Islet precursor cell (in vitro differentiated cells): ENCODE results near the gene CARD14.

Experiments used
- DNase-seq: peaks from one replicate; pipeline ENCODE4 v3.0.0-alpha.2; 2018

Gene CARD14

DNA sequence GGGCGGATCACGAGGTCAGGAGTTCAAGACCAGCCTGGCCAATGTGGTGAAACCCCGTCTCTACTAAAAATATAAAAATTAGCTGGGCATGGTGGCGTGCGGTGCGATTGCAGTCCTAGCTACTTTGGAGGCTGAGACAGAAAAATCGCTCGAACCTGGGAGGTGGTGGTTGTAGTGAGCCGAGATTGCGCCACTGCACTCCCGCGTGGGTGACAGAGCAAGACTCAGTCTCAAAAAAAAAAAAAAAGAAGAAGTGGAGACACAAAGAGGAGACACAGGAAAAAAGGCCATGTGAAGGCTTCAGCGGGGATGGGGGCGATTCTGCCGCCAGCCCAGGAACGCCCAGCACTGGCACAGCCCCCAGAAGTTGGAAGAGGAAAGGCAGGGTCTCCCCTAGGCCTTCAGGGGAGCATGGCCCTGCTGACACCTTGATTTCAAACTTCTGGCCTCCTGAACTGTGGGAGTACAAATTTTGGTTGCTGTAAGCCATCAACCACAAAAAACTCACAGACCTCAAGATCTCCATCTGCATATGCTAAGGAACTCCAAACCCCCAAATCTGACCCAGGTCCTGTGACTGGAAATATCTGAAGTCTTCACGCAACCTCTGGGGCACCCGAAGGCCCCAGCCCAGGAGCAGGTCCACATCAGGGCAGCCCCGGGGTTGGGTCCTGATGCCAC lies 43.3 kb downstream of the CARD14 start:
- DNase-seq = no peak

DNA sequence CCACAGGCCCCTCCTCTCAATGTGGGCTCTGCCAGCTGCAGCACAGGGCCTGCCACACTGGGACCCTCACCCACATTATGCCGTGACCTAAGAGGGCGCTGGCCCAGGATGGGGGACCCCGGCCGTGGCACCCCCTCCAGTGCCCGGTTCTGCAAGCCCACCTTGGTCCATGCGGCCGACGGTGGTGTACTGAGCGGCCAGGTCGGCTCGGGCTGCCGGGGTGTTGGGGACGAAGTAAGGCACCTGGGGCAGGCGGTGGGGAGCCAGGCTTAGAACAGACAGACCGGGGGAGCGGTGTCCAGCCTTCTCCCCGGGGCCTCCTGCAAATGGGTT lies 43.8 kb downstream of the CARD14 start:
- no peak for DNase-seq

DNA sequence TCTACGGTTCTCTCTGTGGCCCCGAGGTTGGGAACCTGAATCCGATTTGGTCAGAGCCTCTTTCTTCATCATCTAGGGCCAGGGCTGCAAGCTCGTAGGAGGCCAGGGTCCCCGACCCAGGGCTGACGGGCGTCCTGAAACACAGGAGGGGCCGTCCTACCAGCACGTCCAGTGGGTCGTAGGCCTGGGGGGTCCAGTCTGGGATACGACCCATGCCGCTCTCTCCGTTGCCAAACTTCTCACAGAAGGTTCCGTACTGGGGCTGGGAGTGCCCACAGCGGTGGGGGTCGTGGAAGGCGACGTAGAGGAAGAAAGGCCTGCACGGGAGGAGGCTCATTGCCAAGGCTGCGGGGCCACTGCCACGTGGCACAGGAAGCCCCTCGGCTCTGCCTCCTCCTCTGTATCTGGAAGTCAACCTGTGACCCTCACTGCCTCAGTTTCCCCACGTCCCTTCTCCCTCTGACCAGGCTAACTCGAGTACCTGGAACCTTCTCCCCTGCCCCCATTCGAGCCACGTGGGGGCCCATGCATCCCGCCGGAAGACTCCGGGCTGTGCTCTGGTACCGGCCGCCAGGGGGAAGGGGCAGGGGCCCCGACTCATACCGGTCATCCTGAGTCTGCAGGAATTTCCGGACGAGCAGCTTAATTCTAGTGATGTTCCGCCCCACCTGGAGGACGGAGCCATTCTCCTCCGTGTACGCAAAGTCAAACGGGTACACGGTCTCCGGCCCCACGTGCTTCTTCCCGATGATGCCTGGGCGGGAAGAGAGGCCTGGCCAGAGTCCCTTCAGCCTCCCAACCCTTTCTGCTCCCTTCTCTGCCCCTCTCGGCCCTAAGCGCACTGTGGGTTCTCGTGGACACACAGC lies 44.4 kb downstream of the CARD14 start:
- DNase-seq = no peak

DNA sequence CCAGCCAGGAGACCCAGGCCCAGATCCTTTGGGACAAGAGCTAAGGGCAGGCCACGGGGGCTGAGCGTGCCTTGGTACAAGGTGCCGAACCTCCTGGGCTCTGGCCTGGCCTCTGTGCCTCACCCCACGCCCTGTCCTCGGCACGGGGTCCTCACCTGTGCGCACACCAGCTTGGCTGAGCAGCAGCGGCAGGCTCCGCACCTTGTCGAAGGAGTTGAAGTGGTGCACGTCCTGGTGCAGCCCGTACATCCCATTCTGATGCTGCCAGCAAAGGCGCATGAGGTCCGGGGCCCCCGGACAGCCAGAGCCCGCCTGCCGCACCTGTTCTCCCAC lies 45.0 kb downstream of the CARD14 start:
- DNase-seq = no peak

DNA sequence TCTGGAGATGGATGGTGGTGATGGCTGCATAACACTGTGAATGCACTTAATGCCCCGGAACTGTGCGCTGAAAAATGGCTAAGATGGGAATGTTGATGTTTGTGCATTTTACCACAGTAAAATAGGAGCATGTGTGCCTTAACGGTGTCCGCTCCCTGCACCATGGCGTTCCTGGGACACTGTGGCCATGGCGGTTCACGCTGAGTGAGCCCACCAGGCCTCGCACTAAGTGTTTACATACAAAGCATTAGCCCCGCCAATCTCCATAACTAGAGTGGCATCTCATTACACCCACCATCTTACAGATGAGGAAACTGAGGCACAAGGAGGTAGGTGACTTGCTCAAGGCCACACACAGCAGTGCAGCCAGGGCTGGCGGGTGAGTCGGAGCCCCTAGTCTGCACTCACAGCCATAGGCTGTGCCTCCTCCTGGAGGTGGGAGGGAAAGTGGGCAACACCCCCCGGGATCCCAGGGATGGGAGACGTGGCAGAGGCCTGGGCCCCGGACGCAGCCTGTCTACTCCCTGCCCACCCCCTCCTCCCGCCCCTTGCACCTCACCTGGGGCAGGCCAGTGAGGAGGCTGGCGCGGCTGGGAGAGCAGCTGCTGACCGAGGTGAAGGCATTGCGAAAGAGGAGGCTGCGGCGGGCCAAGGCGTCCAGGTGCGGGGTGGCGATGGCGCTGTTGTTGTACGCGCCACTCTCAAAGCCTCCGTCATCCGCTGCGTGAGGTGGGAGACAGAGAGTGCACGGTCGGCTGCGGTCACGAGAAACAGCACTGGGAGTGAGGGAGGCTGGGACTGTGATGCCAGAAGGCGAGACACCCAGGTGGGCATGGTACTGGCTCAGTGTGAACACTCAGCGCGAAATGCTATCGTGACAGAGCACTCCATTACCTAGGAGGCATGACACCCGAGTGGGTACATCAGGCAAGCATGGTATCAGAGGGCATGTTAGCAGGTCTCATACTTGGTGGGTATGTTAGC lies 46.9 kb downstream of the CARD14 start:
- no peak for DNase-seq

DNA sequence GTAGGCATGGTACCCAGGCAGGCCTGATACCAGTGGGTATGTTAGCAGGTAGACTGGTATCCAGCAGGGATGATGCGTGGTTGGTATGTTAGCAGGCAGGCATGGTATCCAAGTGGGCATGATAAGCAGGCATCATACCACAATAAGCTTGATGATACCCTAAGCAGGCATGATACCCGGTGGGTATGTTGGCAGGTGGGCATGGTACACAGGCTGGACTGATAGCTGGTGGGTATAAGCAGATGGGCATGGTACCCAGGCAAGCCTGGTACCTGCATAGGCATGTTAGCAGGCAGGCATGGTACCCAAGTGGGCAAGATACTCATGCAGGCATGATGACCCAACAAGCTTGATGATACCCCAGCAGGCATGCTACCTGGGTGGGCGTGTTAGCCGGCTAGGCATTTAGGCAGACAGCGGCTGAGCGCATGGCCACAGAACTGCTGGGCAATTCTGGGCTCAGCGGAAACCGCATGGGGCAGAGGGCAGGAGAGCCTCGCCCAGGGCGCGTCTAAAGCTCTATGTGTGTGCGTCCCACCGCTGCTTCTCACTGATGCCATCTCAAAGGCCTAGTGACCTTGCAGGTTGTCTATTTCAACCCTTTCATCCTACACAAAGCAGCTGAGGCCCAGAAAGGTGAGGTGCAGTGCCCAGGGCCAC lies 48.0 kb downstream of the CARD14 start:
- no peak for DNase-seq

DNA sequence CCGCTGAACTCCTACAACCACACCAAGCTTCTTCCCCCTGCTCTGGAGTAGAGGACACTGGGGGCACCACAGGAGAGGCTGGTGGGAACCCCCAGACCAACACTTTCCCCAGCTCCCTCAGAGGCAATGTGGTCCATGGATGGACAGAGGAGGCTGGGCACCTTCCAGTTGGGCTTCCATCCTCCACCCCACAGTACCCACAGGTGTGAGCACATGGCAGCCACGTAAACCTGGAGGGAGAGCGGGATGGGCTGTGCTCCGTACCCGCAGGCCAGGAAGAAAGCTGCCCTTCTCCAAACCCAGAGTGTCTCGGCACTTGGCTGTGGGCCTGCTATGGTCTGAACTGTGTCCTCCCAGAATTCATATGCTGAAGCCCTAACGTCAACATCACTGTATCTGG lies 48.6 kb downstream of the CARD14 start:
- no peak for DNase-seq

DNA sequence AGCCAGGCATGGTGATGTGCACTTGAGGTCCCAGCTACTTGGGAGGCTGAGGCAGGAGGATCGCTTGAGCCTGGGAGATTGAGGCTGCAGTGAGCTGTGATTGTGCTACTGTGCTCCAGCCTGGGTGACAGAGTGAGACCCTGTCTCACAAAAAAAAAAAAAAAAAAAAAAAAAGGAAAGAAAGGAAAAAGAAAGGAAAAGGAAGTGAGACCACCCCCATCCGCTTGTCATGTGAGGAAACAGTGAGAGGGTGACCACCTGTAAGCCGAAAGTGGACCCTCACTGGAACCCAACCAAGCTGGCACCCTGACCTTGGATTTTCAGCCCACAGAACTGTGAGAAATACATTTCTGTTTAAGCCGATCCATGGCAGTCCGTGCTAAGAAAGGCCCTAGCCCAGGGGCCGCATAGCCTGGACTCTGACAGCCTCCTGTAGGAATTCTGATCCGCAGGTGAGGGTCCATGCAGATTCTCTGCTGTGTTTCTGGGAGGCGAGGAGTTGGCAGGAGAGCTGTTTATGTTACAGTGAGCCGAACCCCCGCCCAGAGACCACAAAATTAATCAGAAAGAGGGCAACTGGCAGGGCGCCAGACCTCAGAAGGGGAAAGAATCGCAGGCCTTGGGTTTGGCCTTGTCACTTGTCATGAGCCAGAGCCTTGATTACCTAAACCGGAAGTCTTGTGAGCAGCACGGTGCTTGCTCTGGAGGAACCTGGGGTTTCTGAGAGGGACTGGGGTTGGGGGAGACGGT lies 49.4 kb downstream of the CARD14 start:
- no peak for DNase-seq

DNA sequence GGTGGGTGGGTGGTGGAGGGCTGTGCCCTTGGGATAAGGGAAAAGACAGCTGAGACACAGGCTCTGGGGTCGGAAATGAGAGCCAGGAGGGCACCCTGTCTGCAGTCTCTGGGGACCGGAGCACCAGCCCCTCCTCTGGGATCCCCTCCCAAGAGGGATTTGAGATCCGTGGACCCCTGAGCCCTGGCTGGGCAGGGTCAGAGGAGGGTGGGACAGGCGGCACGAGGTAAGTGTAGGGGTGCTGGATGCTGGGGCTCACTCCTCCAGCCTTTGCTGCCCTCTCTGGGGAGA lies 49.9 kb downstream of the CARD14 start:
- no peak for DNase-seq

DNA sequence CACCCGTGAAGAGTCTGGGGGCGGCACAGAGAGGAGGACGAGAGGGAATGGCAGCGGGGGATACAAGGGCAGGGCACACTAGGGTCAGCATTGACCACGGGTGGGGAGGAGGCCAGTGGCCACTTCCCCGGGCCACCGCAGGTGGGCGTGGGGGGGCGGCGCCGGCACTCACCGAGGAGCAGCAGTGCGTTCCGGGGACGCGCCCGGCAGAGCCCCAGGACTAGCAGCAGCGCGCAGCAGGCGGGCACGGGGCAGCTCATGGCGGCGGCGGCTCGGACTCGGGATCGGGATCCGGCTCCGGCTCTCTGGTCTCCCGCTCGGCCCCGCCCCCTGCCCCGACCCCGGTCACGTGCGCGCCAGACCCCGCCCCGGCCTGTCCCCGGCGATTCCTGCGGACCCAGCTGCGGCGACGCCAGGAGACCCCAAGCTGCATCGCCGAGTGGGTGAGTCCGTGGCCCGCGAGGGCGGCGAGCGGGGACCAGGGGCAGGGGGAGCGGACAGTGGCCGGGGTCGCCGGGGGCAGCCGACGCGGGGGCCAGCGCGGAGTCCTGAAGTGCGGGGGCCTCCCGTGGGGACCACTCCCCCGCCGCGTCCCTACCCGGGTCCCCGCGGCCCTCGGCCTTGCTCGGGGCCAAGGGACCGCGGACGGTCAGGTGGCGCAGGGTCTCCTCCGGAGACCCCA lies 50.4 kb downstream of the CARD14 start, which contains the start of the genes SGSH and SLC26A11:
SGSH (minus strand) TSS at position 280 of the 682 bp plus-strand sequence; CDS start at position 260, 20 bp downstream.
SLC26A11 (plus strand) TSS at position 374 of the 682 bp plus-strand sequence. CDS start 1,134 bp downstream, outside the sequence.
- DNase-seq = peak; percentile 94

DNA sequence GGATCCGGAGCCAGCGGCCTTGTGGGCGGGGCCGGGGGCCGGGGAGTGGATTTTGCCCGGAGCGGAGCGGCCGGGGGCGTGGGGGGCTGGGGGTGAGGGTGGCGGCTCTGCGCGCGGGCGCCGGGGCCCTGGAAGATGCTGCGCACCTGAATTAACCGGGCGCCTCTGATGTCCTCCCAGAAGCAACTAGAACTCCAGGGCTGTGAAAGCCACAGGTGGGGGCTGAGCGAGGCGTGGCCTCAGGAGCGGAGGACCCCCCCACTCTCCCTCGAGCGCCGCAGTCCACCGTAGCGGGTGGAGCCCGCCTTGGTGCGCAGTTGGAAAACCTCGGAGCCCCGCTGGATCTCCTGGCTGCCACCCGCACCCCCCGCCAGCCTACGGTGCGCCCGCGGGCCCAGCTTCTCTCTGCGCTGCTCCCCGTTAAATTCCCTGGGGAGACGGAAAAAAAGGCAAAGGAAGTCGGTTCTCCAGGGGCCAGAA lies 50.9 kb downstream of the CARD14 start:
- DNase-seq = no peak

DNA sequence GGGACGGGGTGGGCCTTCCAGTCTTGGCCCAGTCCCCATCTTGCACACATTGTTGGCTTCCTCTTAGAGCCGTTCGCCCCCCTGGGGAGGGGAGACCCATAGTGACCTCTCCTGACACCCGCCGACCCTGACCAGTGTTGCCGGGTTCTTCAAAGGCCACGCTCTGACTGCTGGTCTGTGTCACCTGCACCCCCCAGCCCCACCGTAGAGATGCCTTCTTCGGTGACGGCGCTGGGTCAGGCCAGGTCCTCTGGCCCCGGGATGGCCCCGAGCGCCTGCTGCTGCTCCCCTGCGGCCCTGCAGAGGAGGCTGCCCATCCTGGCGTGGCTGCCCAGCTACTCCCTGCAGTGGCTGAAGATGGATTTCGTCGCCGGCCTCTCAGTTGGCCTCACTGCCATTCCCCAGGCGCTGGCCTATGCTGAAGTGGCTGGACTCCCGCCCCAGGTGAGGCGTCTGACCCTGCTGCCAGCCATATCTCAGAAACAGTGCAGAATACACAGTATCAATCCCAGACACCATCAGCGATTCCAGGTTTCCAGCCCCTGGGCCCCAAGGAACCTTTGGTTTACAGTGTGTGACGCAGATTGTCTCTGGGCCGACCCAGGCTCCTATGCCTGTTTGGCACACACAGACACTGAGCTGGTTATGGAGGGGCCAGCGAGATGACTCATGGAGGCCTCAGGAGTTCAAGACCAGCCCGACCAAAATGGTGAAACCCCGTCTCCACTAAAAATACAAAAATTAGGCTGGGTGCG lies 51.7 kb downstream of the CARD14 start:
- no peak for DNase-seq

DNA sequence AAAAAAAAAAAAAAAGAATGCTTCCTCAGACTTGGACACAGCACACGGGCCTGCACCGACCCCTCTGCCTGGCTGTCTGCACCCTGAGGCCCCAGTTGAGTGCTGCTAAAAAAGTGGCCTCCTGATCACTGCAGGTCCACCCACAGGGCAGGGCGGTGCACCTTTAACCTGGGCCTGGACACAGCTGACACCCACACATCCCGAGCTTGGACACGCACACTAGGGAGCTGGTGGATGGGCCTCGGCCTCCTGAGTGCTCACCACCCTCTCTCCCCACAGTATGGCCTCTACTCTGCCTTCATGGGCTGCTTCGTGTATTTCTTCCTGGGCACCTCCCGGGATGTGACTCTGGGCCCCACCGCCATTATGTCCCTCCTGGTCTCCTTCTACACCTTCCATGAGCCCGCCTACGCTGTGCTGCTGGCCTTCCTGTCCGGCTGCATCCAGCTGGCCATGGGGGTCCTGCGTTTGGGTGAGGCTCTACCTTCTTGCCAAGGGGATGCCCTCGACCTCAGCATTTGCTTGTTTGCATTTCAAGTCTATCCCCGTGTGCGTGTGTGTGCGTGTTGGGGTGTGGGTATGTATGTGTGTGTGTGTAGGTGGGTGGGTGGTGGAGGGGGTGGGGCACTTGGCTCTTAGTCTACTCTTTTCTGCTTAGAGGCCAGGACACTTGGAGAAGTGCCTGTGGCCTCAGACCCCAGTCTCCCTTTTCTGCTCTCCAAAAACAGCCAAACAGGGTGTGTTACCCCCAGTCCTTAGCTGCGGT lies 52.7 kb downstream of the CARD14 start:
- no peak for DNase-seq

DNA sequence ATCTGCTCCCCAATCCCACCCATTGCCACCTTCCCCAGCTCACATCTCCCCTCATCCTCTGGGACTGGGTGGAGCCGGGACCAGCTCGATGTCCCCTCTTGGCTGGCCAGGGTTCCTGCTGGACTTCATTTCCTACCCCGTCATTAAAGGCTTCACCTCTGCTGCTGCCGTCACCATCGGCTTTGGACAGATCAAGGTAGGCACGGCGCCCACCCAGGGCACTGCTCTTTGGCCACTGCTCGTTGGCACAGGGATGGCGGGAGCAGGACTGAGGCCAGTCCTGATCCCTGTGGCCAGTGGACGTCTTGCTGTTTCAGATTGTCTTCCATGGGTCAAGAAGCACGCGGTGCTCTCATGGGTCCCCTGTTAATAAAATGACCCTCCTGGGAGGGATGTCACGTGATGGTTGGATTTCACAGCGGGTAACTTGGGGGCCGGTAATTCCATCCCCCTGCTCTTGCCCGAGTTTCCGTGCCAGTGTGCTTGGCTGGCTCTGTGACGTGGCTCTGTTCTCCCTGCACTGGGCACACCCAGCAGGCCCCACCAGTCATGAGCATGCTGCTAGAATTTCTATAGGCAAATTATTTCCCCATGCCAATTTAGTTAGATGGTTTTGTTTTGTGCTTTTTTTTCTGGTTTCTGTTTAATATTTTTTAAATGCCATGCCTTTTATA lies 53.4 kb downstream of the CARD14 start:
- no peak for DNase-seq

DNA sequence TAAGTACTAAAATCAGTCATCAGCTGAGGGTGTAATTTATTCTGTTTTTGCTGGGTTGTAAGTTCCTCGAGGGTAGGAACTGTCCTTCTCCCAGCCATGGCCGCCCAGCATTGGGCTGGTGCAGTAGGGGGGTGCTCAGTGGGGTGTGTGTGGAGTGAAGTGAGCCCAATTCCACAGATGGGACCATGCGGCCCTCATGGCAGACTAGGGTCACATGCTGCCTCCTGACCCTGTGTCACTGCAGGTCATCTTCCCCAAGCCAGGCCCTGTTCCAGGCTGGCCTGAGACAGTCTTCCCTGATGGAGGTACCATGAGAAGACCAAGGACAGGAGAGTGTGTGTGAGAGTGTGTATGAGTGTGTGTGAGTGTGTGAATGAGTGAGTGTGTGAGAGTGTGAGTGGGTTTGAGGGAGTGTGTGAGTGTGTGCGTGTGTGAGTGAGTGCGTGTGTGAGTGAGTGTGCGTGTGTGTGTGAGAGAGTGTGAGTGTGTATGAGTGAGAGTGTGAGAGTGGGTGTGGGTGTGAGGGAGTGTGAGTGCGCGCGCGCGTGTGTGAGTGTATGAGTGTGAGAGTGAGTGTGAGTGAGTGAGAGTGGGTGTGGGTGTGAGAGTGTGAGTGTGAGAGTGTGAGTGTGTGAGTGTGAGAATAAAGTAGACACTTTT lies 54.1 kb downstream of the CARD14 start:
- DNase-seq = no peak

DNA sequence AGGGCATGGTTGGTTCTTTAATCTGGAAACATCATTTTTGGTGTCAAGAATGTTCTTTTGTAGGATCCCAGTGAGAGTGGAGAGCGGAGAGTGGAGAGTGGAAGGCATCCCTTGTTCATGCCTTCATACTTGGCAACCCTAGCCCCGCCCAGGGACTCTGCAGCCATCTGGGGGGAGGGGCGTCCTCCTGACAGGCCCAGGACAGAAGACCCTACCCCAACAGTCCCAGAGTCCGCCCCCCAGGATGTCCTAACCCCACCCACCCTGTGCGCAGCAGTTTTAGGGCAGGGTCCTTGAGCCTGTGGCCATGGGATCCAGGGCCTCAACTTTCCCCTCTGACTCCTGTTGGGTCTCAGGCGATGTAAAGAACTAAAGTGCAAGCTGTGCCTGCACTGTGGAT lies 54.9 kb downstream of the CARD14 start:
- no peak for DNase-seq

DNA sequence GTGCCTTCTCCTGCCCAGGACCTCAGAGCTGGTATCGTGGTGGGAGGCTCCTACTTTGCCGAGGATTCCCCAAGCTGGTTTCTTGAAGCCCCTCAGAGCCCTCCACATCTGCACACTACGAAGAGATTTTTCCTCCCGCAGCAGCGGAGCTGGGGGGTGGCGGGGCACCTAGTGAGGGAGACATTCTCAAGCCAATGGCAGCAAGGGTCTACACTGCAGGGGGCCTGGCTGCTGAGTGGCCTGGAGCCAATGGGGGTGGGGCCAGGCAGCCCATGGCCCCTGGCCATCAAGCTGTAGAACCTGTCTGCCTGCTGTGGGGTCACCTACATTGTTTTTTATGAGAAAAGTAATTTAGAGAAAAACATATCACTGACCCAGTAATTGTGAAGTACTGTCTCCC lies 55.4 kb downstream of the CARD14 start:
- DNase-seq = no peak

DNA sequence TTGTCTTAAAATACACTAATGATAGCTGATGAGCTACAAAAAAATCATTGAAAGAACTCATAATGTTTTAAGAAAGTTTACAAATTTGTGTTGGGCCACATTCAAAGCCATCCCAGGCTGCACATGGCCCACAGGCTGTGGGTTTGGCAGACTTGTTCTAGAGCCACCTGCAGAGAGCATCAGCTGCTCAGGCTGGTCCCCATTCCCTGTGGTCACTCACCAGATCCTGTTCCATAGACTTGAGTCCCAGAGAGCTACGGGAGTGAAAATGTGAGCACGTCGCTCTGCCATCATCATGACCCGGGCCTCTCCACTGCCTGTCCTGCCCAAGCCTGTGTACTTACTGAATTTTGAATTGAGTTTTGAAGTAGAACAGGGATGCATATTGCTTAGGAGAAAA lies 57.3 kb downstream of the CARD14 start:
- no peak for DNase-seq

DNA sequence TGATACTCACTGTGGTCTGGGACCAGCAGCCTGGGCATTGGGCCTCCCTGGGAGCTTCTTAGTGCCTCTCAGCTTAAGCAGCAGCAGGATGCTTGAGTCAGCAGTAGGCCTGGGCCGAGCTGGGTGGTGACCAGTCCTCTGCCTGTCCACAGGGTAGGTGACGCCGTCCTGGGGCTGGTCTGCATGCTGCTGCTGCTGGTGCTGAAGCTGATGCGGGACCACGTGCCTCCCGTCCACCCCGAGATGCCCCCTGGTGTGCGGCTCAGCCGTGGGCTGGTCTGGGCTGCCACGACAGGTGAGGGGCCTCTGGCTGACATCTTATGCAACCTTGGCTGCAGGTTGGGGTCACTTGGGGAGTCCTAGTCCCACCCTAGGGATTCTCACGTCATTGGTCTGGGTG lies 57.8 kb downstream of the CARD14 start:
- no peak for DNase-seq
